OCI-LY7 (cell line): ENCODE data around the gene SIK3. TPM values are rescaled to one million over a fixed set of nuclear protein-coding genes. Genes with fewer than 3 reads are reported as not detected.
A peak's percentile ranks its signal among the peaks of the same experiment; 100 is the strongest.

Source experiments
- BruUV-seq: library from RNA; stranded (reverse); fragments of 400-500 nt; replicated peaks from 2 replicates; lab custom pipeline; 2021; lab: Mats Ljungman, UMichigan
- CTCF ChIA-PET: fragments of 300-600 bp; sonication (Branson Sonifier 250); formaldehyde crosslinking; loops from one replicate; lab custom pipeline; 2022; ENCODE audit warnings: antibody characterized with exemption; ENCODE audit not compliant: unreplicated experiment; lab: Charles Lee
- POLR2A ChIA-PET: fragments of 300-600 bp; sonication (Branson Sonifier 250); formaldehyde crosslinking; loops from one replicate; lab custom pipeline; 2022; ENCODE audit warnings: antibody characterized with exemption; lab: Charles Lee
- DNase-seq: peaks from one replicate; pipeline ENCODE4 v3.0.0-alpha.2; 2015; ENCODE audit warnings: low spot score
- H2AFZ ChIP-seq: fragments of 200-600 bp; sonication (generic), shearing (Covaris generic); 2 replicates; pipeline ENCODE4 v1.6.1; 2014; ENCODE audit warnings: mild to moderate bottlenecking, antibody characterized with exemption, low read length, moderate library complexity
- H3K27ac ChIP-seq: fragments of 200-600 bp; sonication (generic); 2 replicates; pipeline ENCODE4 v1.5.1; 2014; ENCODE audit warnings: mixed run types, low read depth, mild to moderate bottlenecking, moderate library complexity, low read length, inconsistent platforms; ENCODE audit not compliant: poor library complexity, severe bottlenecking
- H3K36me3 ChIP-seq: fragments of 200-600 bp; sonication (generic); 2 replicates; pipeline ENCODE4 v1.6.1; 2014; ENCODE audit warnings: mild to moderate bottlenecking, antibody characterized with exemption, low read length, moderate library complexity, mixed read lengths; ENCODE audit not compliant: insufficient read depth
- H3K4me1 ChIP-seq: fragments of 200-600 bp; sonication (generic); 2 replicates; pipeline ENCODE4 v1.5.1; 2014; ENCODE audit warnings: mild to moderate bottlenecking, low read length; ENCODE audit not compliant: insufficient read depth, poor library complexity, severe bottlenecking
- H3K4me2 ChIP-seq: fragments of 200-600 bp; sonication (generic); 2 replicates; pipeline ENCODE4 v1.6.1; 2014; ENCODE audit warnings: mild to moderate bottlenecking, low read length
- H3K4me3 ChIP-seq: fragments of 200-600 bp; sonication (generic); 2 replicates; pipeline ENCODE4 v1.5.1; 2014; ENCODE audit warnings: mild to moderate bottlenecking, low read depth, low read length; ENCODE audit not compliant: poor library complexity, severe bottlenecking
- H3K79me2 ChIP-seq: fragments of 200-600 bp; sonication (generic); 2 replicates; pipeline ENCODE4 v1.6.1; 2016; ENCODE audit warnings: low read depth, mild to moderate bottlenecking, low read length, moderate library complexity, mixed read lengths; ENCODE audit not compliant: insufficient read depth
- H3K9me2 ChIP-seq: fragments of 200-600 bp; sonication (generic); 2 replicates; pipeline ENCODE4 v1.6.1; 2016; ENCODE audit warnings: mild to moderate bottlenecking, low read length, mixed read lengths; ENCODE audit not compliant: insufficient read depth
- H3K9me3 ChIP-seq: fragments of 200-600 bp; sonication (generic); 2 replicates; pipeline ENCODE4 v1.6.1; 2014; ENCODE audit warnings: mild to moderate bottlenecking, mixed run types, low read length, mixed read lengths
- H4K20me1 ChIP-seq: fragments of 200-600 bp; sonication (generic); 2 replicates; pipeline ENCODE4 v1.6.1; 2014; ENCODE audit warnings: mild to moderate bottlenecking, antibody characterized with exemption, low read length, moderate library complexity, mixed read lengths; ENCODE audit not compliant: insufficient read depth
- CTCF ChIP-seq: fragments of 200-600 bp; sonication (generic); conservative IDR thresholded peaks from 2 replicates; pipeline ENCODE4 v1.5.1; 2014; ENCODE audit warnings: mild to moderate bottlenecking, antibody characterized with exemption, low read length, moderate library complexity, mixed read lengths
- EZH2phosphoT487 ChIP-seq: fragments of 200-600 bp; sonication (generic); IDR thresholded peaks from 2 replicates; pipeline ENCODE4 v1.6.1; 2018; ENCODE audit warnings: low read depth, borderline replicate concordance, mild to moderate bottlenecking, mixed run types, antibody characterized with exemption, low read length, moderate library complexity, mixed read lengths
- intact Hi-C: fragments of 100-400 bp; cut with micrococcal nuclease; formaldehyde crosslinking; loops from one replicate; pipeline ENCODE4 v1.10.0; 2022; ENCODE audit not compliant: unreplicated experiment
- total RNA-seq, 2 experiments: library from RNA; depleted of rRNA in 1 of 2; stranded (reverse); fragments of >200 nt in 1 of 2; shearing (Covaris generic) in 1 of 2; gene quantifications; 2 replicates each; pipeline ENCODE4 v1.2.3, GENCODE V29; 2014 to 2022

Gene SIK3
- total RNA-seq, 2 experiments from 2014 or later: 29.3 to 72.9 TPM

GRCh38 chr11:117020287-117020686 lies 77.9 kb downstream of the SIK3 start:
- ChIA-PET POLR2A (interaction anchor here (0.6 to 1.5 kb wide), 9 partner anchors 9 to 69 kb away, joined by 3 to 6 read pairs (median 3); no protein-coding TSS in a partner anchor), CTCF (no interaction called here)
- no peaks in the 10 kb centered on the region for H3K9me2 ChIP-seq
- H3K27ac ChIP-seq: no peak overlapping the region
- no peaks in the 10 kb centered on the region; the same call in 1 of the 2 replicates for H3K36me3 ChIP-seq
- H3K79me2 ChIP-seq: peaks cover 67% of the 10 kb centered on the region; the same call in 1 of the 2 replicates
- intact Hi-C loops: no loop called here
- no peak for TF ChIP-seq CTCF
- TF ChIP-seq EZH2phosphoT487: no peak
- no peaks in the 10 kb centered on the region for H3K9me3 ChIP-seq
- peaks cover 40% of the 10 kb centered on the region for H3K4me1 ChIP-seq
- H2AFZ ChIP-seq: no peak overlapping the region
- DNase-seq: no peak
- H3K4me3 ChIP-seq: no peak overlapping the region
- H4K20me1 ChIP-seq: peaks cover 10% of the 10 kb centered on the region; the same call in 1 of the 2 replicates
- BruUV-seq: no TSS peak
- peak overlapping the region; percentile 6; the same call in 1 of the 2 replicates for H3K4me2 ChIP-seq

- Histone ChIP-seq H3K9me3 (no peaks in the 10 kb centered on the region), H3K27ac (no peak overlapping the region), H3K79me2 (peaks cover 66% of the 10 kb centered on the region; the same call in 1 of the 2 replicates), H3K36me3 (no peaks in the 10 kb centered on the region; the same call in 1 of the 2 replicates), H3K4me2 (no peak overlapping the region), H3K4me3 (no peak overlapping the region), H4K20me1 (peaks cover 10% of the 10 kb centered on the region; the same call in 1 of the 2 replicates), H3K9me2 (no peaks in the 10 kb centered on the region), H2AFZ (no peak overlapping the region), H3K4me1 (peaks cover 37% of the 10 kb centered on the region)
- no peak for TF ChIP-seq CTCF
- no peak for TF ChIP-seq EZH2phosphoT487
- intact Hi-C loops: no loop called here
- no TSS peak for BruUV-seq
- no peak for DNase-seq
- ChIA-PET CTCF (interaction anchor here (0.7 kb wide), 1 partner anchor 23 kb away, joined by 3 read pairs; no protein-coding TSS in a partner anchor), POLR2A (interaction anchor here (0.6 to 1.5 kb wide), 9 partner anchors 9 to 100 kb away, joined by 3 to 6 read pairs (median 3); no protein-coding TSS in a partner anchor)
These were observed 78.4 kb downstream of the SIK3 start for GRCh38 chr11:117019871-117020270.

- Histone ChIP-seq H3K36me3 (no peaks in the 10 kb centered on the region; the same call in 1 of the 2 replicates), H3K9me2 (no peaks in the 10 kb centered on the region), H4K20me1 (0 out of 2 replicates have a peak, but pooled peaks cover 4% of the 10 kb centered on the region), H3K9me3 (no peaks in the 10 kb centered on the region), H3K4me3 (no peak overlapping the region), H3K4me2 (no peak overlapping the region), H2AFZ (no peak overlapping the region), H3K79me2 (peaks cover 57% of the 10 kb centered on the region; the same call in 1 of the 2 replicates), H3K27ac (no peak overlapping the region), H3K4me1 (peaks cover 20% of the 10 kb centered on the region)
- POLR2A ChIA-PET: interaction anchor here (0.6 to 1.7 kb wide), 11 partner anchors 10 to 89 kb away, joined by 3 to 6 read pairs (median 4); no protein-coding TSS in a partner anchor
- no peak for DNase-seq
- CTCF ChIA-PET: no interaction called here
- no peak for TF ChIP-seq EZH2phosphoT487
- TF ChIP-seq CTCF: no peak
- no TSS peak for BruUV-seq
- intact Hi-C loops: no loop called here
These were observed 80.8 kb downstream of the SIK3 start for GRCh38 chr11:117017456-117017855.
